Aorta (tissue), 5 donors: Measurements from ENCODE around the gene WDR13. TPM values are rescaled to one million over a fixed set of nuclear protein-coding genes. Genes with fewer than 3 reads are reported as not detected.

ENCODE experiments used
- ATAC-seq: fragments of 200-7000 bp; cut with Tn5 transposase; one replicate; pipeline ENCODE4 v1.9.1; 2022; ENCODE audit warnings: moderate library complexity; ENCODE audit not compliant: low FRiP score
- DNase-seq, 2 donors: peaks; one replicate each; pipeline ENCODE4 v3.0.0-alpha.2; 2020
- H3K27ac ChIP-seq, 2 donors: one replicate each; pipeline ENCODE4 v1.5.1; 2013; ENCODE audit warnings: low read length in 2 of 2, mild to moderate bottlenecking in 2 of 2, moderate library complexity in 2 of 2, control low read depth in 1 of 2, inconsistent platforms in 1 of 2, low read depth in 1 of 2
- H3K27me3 ChIP-seq, 2 donors: one replicate each; pipeline ENCODE4 v1.6.1; 2013; ENCODE audit warnings: control low read depth in 1 of 2, low read length in 1 of 2, mild to moderate bottlenecking in 1 of 2, moderate library complexity in 1 of 2; ENCODE audit not compliant: insufficient read depth in 2 of 2, control insufficient read depth in 1 of 2
- H3K36me3 ChIP-seq, 2 donors: one replicate each; pipeline ENCODE4 v1.6.1; 2013; ENCODE audit warnings: control low read depth in 1 of 2, low read length in 1 of 2, mild to moderate bottlenecking in 1 of 2; ENCODE audit not compliant: insufficient read depth in 2 of 2, control insufficient read depth in 1 of 2
- H3K4me1 ChIP-seq, 2 donors: one replicate each; pipeline ENCODE4 v1.6.1; 2013; ENCODE audit warnings: low read length in 2 of 2, control low read depth in 1 of 2, mild to moderate bottlenecking in 1 of 2, moderate library complexity in 1 of 2; ENCODE audit not compliant: insufficient read depth in 2 of 2, control insufficient read depth in 1 of 2
- H3K4me3 ChIP-seq, 2 donors: one replicate each; pipeline ENCODE4 v1.5.1; 2013; ENCODE audit warnings: low read length in 2 of 2, control low read depth in 1 of 2, mild to moderate bottlenecking in 1 of 2
- H3K9me3 ChIP-seq: one replicate; pipeline ENCODE4 v1.6.1; 2013; ENCODE audit warnings: mild to moderate bottlenecking, low read length; ENCODE audit not compliant: control insufficient read depth
- WGBS, 2 donors: extraction: QIAGEN DNeasy Blood & Tissue Kit; methylation state at CpG; one replicate each; pipeline ENCODE4 v1.1.7; 2013; 5-methylcytosine and 5-hydroxymethylcytosine counted together
- intact Hi-C, 2 donors: fragments of 100-400 bp; cut with DNase I; formaldehyde crosslinking; loops; one replicate each; pipeline versions ENCODE4 v1.14.2 to v1.15.0; 2022
- polyA plus RNA-seq, 2 donors: library from polyadenylated mRNA; stranded (reverse); fragments of 200-250 nt; gene quantifications; one replicate each; pipeline ENCODE4 v1.2.3, GENCODE V29; 2013
- total RNA-seq, 2 donors: library from RNA; stranded (reverse); fragmentation: NEBNext Ultra II Directional; extraction: Animal tissue kit (Norgen Biotek cat#: 25700); gene quantifications; one replicate each; pipeline ENCODE4 v1.2.1, GENCODE V29; 2021
- donor health status: healthy with polysubstance abuse.
- donor health status: Bipolar disorder and iron deficiency.
- donor health status: DM: no; HTN: no; CAD: no.
- donor health status: DM: no; HTN: no; CAD: no.
- donor health status: DM: yes; HTN: yes; CAD: no.

The WDR13 gene
- total and polyA plus RNA-seq, 4 donors = 103 to 337 (median 111) TPM

DNA sequence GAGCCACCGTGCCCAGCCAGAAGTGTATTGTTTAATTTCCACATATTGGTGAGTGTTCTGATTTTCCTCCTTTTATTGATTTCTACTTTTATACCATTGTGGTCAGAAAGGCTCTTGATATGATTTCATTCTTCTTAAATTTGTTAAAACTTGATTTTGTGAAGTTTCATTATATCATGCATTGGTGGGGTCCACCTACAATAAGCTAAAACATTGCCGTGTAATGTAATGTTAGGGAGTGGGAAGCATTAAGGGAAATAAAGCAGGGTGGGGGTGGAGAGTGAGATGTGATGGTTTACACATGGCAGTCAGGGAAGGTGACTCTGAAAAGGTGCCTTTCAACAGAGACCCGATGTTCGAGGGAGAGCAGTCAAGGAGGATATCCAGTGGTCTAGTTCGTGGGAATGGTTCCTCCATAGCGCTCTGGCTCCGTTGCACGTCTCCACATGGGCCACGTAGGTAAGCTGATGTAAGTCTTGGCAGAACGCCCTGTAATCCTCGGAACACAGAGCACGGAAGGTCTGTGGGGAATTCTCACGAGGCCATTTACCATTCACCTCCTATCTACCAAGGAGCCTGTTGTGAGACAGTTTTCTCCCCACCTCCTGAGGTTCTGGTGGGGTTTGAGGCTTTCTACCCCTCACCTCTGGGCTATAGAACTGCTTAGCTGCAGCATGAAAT lies 7.7 kb upstream of the WDR13 start:
- intact Hi-C loops = no loop called here
- WGBS, 2 donors = 54 to 61% methylated on average over 13 of the region's 13 CpGs
- Histone ChIP-seq H3K4me1 (no peaks in the 10 kb centered on the region), H3K4me3 (no peak overlapping the region), H3K9me3 (no peaks in the 10 kb centered on the region), H3K36me3 (no peaks in the 10 kb centered on the region), H3K27me3 (no peaks in the 10 kb centered on the region), H3K27ac (no peak overlapping the region)
- ATAC-seq = no peak
- no peak for DNase-seq

DNA sequence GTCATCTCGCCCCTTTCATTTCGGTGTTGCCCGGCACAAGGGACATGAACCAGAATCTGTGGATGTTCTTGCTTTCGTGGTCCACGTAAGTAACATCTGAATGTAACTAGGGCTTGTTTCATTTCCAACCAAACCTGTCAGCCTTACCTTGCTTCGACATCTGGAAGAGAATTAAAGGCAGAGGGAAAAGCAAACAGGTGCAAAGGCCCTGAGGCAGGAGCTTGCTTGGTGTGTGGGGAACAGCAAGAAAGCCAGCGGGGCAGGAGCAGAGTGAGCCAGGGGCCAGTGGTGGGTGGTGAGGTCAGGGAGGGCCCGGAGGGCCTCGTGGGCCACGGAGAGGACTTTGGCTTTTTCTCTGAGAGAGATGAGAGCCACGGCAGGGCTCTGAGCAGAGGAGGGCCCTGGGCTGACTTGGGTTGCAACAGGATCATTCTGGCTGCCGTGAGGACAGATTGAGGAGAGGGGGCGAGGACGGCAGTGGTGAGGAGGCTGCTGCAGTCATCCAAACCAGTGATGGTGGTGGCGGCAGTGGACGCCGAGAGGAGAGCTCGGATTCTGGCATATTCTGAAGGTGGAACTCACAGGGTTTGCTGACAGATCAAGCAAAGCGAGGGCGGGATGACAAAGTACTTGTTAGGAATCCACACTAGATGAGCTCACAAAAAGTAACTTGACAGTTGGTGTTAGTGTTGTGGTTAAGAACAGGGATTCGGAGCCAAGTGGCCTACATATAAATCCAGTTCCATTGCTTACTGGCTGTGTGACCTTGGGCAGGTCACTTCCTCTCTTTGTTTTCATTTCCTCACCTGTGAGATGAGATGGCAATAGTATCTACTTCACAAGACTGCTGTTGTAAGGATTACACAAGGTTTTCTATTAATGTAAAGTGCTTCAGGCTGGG lies 6.8 kb upstream of the WDR13 start:
- Histone ChIP-seq H3K36me3 (no peaks in the 10 kb centered on the region), H3K4me1 (no peaks in the 10 kb centered on the region), H3K4me3 (no peak overlapping the region), H3K27me3 (no peaks in the 10 kb centered on the region), H3K27ac (no peak overlapping the region), H3K9me3 (no peaks in the 10 kb centered on the region)
- intact Hi-C loops = no loop called here
- WGBS, 2 donors = 82 to 90% methylated on average over 21 of the region's 21 CpGs
- ATAC-seq (no peak), DNase-seq (no peak)

DNA sequence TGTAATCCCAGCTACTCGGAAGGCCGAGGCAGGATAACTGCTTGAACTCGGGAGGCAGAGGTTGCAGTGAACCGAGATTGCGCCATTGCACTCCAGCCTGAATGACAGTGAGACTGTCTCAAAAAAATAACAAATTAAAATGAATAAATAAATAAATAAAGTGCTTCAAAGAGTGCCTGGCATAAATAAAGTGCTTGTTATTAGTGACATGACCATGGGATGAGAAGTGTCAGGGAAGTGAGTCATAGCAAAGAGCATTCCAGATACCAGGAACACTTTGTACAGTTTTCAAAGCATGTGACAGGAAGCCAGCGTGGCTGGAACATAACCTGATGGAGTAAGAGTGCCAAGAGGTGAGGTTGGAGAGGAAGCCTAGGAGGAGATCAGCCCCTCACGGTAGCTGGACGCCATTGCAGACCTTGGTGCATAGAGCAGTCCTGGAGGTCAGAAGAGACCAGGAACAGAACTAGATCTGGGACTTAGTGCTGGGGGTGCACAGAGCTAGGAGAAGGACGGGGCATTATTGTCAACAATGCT lies 6.0 kb upstream of the WDR13 start:
- Histone ChIP-seq H3K4me1 (no peaks in the 10 kb centered on the region), H3K9me3 (no peaks in the 10 kb centered on the region), H3K4me3 (no peak overlapping the region), H3K27me3 (no peaks in the 10 kb centered on the region), H3K27ac (no peak overlapping the region), H3K36me3 (no peaks in the 10 kb centered on the region)
- WGBS, 2 donors = 75 to 76% methylated on average over 9 of the region's 9 CpGs
- DNase-seq = no peak
- ATAC-seq = no peak
- intact Hi-C loops = no loop called here

DNA sequence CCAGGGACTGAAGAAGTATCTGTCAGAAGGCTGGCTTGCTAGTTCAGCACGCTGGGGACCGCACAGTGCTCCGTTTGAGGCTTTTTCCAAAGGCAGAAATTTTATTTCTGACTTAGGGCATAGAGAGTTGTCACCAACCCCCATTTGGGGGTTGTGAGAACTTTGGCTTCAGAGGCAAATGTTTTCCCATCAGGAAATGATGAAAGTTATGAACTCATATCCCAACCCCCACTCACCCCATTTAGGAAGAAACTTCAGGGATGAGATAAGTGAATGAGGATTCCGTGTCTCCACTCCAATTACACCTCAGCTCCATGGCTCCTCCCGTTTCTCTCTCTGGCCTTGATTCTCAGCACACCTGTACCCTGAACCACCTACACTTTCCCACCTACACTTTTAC lies 4.3 kb upstream of the WDR13 start:
- ATAC-seq (no peak), DNase-seq (no peak)
- no peaks in the 10 kb centered on the region for H3K27me3 ChIP-seq
- WGBS, 2 donors = 63 to 69% methylated on average over 5 of the region's 5 CpGs
- H3K9me3 ChIP-seq = no peaks in the 10 kb centered on the region
- H3K4me1 ChIP-seq = no peaks in the 10 kb centered on the region
- H3K27ac ChIP-seq = no peak overlapping the region
- intact Hi-C loops = no loop called here
- H3K4me3 ChIP-seq = no peak overlapping the region
- H3K36me3 ChIP-seq = no peaks in the 10 kb centered on the region

DNA sequence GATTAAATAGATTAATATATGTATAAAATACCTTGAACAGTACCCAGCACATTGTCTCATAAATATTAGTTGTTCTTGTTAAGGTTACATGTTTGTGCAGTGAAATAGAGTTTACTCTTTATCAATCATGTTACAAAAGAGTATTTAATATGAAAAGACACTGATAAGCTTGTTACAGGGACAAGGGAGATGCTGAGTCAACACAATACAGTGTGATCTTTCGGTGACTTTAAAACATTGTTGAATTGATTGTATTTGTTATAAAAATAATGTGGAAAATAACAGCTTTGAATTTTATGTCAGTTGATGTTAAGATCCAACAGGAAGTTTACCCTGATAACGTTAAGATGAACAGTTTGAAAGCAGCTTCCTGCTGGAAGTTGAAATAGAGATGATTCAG lies 1.4 kb upstream of the WDR13 start:
- H3K9me3 ChIP-seq = no peaks in the 10 kb centered on the region
- WGBS, 2 donors = 62 to 65% methylated on average over 2 of the region's 2 CpGs
- H3K4me1 ChIP-seq = no peaks in the 10 kb centered on the region
- ATAC-seq (no peak), DNase-seq (no peak)
- H3K27ac ChIP-seq = no peak overlapping the region
- no peaks in the 10 kb centered on the region for H3K27me3 ChIP-seq
- intact Hi-C loops = no loop called here
- H3K36me3 ChIP-seq = peaks cover 0 to 3% of the 10 kb centered on the region in 2 donors
- H3K4me3 ChIP-seq = no peak overlapping the region

DNA sequence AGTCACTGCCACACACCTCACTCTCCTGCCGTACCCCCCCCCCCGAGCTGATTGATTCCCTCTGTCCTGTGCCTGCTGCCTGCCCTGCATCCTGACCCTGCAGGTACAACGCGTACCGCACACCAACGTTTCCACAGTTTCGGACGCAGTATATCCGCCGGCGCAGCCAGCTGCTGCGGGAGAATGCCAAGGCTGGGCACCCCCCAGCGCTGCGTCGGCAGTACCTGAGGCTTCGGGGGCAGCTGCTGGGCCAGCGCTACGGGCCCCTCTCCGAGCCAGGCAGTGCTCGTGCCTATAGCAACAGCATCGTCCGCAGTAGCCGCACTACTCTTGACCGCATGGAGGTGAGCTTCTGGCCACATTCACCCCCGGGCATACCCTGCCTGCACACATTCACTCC lies 1.3 kb downstream of the WDR13 start:
- intact Hi-C loops = no loop called here
- Histone ChIP-seq H3K27ac (no peak overlapping the region), H3K27me3 (no peaks in the 10 kb centered on the region), H3K4me3 (peak overlapping the region in 1 of 2 donors; percentile 6), H3K9me3 (no peaks in the 10 kb centered on the region), H3K36me3 (peaks cover 0 to 7% of the 10 kb centered on the region in 2 donors), H3K4me1 (no peaks in the 10 kb centered on the region)
- WGBS, 2 donors = 86% methylated on average over 25 of the region's 25 CpGs
- ATAC-seq (no peak), DNase-seq (no peak)

DNA sequence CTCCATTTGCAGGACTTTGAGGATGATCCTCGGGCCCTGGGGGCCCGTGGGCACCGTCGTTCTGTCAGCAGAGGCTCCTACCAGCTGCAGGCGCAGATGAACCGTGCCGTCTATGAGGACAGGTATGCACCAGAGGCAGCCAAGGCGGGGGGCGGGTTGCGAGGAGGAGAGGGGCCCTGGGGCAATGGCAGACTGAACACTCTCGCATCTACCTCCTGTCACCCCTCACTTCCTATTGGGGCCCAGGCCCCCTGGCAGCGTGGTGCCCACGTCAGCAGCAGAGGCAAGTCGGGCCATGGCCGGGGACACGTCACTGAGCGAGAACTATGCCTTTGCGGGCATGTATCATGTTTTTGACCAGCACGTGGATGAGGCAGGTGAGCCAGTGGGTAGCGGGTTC lies 2.0 kb downstream of the WDR13 start:
- Histone ChIP-seq H3K4me1 (no peaks in the 10 kb centered on the region), H3K9me3 (no peaks in the 10 kb centered on the region), H3K27me3 (no peaks in the 10 kb centered on the region), H3K36me3 (peaks cover 0 to 7% of the 10 kb centered on the region in 2 donors), H3K27ac (no peak overlapping the region), H3K4me3 (no peak overlapping the region)
- intact Hi-C loops = no loop called here
- no peak for ATAC-seq
- 90% methylated on average over 20 of the region's 20 CpGs for WGBS, 2 donors
- no peak for DNase-seq

DNA sequence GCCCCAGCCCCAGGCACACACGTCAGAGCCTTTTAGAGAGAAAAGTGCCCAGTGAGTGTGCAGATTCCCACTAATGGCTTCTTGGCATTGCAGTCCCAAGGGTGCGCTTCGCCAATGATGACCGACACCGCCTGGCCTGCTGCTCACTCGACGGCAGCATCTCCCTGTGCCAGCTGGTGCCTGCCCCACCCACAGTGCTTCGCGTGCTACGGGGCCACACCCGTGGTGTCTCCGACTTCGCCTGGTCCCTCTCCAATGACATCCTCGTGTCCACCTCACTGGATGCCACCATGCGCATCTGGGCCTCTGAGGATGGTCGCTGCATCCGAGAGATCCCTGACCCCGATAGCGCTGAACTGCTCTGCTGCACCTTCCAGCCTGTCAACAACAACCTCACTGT lies 2.9 kb downstream of the WDR13 start:
- Histone ChIP-seq H3K4me1 (no peaks in the 10 kb centered on the region), H3K27me3 (no peaks in the 10 kb centered on the region), H3K36me3 (peaks cover 0 to 9% of the 10 kb centered on the region in 2 donors), H3K27ac (no peak overlapping the region), H3K4me3 (no peak overlapping the region), H3K9me3 (no peaks in the 10 kb centered on the region)
- ATAC-seq = no peak
- DNase-seq = no peak
- 90 to 91% methylated on average over 19 of the region's 19 CpGs for WGBS, 2 donors
- intact Hi-C loops = no loop called here
